ENCODE results near the gene ANKMY2. TPM values are rescaled to one million over a fixed set of nuclear protein-coding genes. Genes with fewer than 3 reads are reported as not detected.
A peak's percentile ranks its signal among the peaks of the same experiment; 100 is the strongest.

ANKMY2 gene
- total RNA-seq, 3 donors from 2014 or later, result 19.5 to 25.8 (median 22.8) TPM

- ATAC-seq (peak; percentile 59), DNase-seq (no peak)
- H3K9me3 ChIP-seq, result no peaks in the 10 kb centered on the region
- TF ChIP-seq, protein P1, sequence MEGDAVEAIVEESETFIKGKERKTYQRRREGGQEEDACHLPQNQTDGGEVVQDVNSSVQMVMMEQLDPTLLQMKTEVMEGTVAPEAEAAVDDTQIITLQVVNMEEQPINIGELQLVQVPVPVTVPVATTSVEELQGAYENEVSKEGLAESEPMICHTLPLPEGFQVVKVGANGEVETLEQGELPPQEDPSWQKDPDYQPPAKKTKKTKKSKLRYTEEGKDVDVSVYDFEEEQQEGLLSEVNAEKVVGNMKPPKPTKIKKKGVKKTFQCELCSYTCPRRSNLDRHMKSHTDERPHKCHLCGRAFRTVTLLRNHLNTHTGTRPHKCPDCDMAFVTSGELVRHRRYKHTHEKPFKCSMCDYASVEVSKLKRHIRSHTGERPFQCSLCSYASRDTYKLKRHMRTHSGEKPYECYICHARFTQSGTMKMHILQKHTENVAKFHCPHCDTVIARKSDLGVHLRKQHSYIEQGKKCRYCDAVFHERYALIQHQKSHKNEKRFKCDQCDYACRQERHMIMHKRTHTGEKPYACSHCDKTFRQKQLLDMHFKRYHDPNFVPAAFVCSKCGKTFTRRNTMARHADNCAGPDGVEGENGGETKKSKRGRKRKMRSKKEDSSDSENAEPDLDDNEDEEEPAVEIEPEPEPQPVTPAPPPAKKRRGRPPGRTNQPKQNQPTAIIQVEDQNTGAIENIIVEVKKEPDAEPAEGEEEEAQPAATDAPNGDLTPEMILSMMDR (IDR thresholded peaks at IDR 0.05), result no peak
- H3K4me1 ChIP-seq (ENCODE audit: low read depth), result no peaks in the 10 kb centered on the region
- H3K4me3 ChIP-seq, result no peak overlapping the region
- intact Hi-C loops (cut with DNase I, micrococcal nuclease), result no loop called here
- H3K36me3 ChIP-seq (ENCODE audit: low read depth), result no peaks in the 10 kb centered on the region
Measured at GRCh38 chr7:16590424-16590823, 55.1 kb downstream of the ANKMY2 start.

- no peak for ATAC-seq
- no peak for DNase-seq
- intact Hi-C loops (cut with DNase I, micrococcal nuclease), result no loop called here
Measured at GRCh38 chr7:16589881-16590280, 55.7 kb downstream of the ANKMY2 start.

GRCh38 chr7:16587790-16588189 is 57.8 kb downstream of the ANKMY2 start:
- intact Hi-C loops (cut with DNase I, micrococcal nuclease), result no loop called here
- DNase-seq (no peak), ATAC-seq (no peak)
- Histone ChIP-seq H3K4me3 (no peak overlapping the region), H3K9me3 (no peaks in the 10 kb centered on the region), H3K36me3 (ENCODE audit: low read depth) (no peaks in the 10 kb centered on the region), H3K4me1 (ENCODE audit: low read depth) (no peaks in the 10 kb centered on the region)
- TF ChIP-seq, protein P1 (IDR thresholded peaks at IDR 0.05), result no peak

More at GRCh38 chr7:16589881-16590280, 55.7 kb downstream of the ANKMY2 start:
- Histone ChIP-seq H3K4me1 (ENCODE audit: low read depth) (no peaks in the 10 kb centered on the region), H3K9me3 (no peaks in the 10 kb centered on the region), H3K36me3 (ENCODE audit: low read depth) (no peaks in the 10 kb centered on the region), H3K4me3 (no peak overlapping the region)
- TF ChIP-seq, protein P1 (IDR thresholded peaks at IDR 0.05), result no peak

- no peaks in the 10 kb centered on the region for H3K9me3 ChIP-seq
- ATAC-seq, result no peak
- intact Hi-C loops (cut with DNase I, micrococcal nuclease), result no loop called here
- H3K4me3 ChIP-seq, result no peak overlapping the region
- no peak for DNase-seq
- H3K36me3 ChIP-seq (ENCODE audit: low read depth), result no peaks in the 10 kb centered on the region
- no peaks in the 10 kb centered on the region for H3K4me1 ChIP-seq (ENCODE audit: low read depth)
- TF ChIP-seq, protein P1 (IDR thresholded peaks at IDR 0.05), result no peak
Measured at GRCh38 chr7:16587129-16587528, 58.4 kb downstream of the ANKMY2 start.

- DNase-seq, result no peak
- intact Hi-C loops (cut with DNase I, micrococcal nuclease), result no loop called here
- TF ChIP-seq, protein P1 (IDR thresholded peaks at IDR 0.05), result no peak
- no peak for ATAC-seq
- H3K4me3 ChIP-seq, result no peak overlapping the region
- no peaks in the 10 kb centered on the region for H3K4me1 ChIP-seq (ENCODE audit: low read depth)
- no peaks in the 10 kb centered on the region for H3K9me3 ChIP-seq
- H3K36me3 ChIP-seq (ENCODE audit: low read depth), result no peaks in the 10 kb centered on the region
Measured at GRCh38 chr7:16586081-16586874, 59.3 kb downstream of the ANKMY2 start.
